HG03175 (cell line): ENCODE data around the gene TXNRD1.

Experiments
- ATAC-seq: cut with Tn5 transposase; IDR thresholded peaks from one replicate; pipeline ENCODE4 v1.9.1; 2021; ENCODE audit warnings: mild to moderate bottlenecking, moderate library complexity; ENCODE audit not compliant: unreplicated experiment

The TXNRD1 gene

DNA sequence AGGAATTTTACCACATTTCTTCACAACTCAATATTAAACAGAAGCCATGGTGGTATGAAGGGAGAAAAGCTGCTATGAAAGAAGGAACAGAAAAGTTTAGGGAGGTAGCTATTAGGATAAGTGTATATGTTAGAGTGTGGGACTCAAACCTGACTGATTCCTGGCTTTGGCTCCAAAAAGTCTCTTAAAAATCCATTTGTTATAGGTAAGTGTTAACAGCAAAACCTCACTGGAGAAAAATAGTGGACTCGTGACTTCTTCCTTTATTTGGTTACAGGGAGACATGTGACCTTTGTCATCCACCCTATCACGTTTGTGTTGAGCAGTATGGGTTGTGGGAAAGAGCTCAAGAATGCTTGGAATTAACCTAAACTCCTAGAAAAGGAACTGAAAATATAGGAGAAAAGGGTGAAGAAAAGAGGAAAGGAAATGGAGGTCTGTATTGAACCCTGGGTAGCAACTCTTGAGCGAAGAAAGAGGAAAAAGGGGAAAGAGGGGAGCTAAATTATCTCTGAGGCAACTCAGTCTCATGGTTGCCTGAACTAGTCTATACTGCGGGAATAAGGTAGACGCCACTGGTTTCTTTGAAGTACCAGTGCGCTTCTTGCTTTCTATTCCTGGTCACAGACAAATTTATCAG, 84.4 kb downstream of the TXNRD1 start:
- no peak for ATAC-seq

DNA sequence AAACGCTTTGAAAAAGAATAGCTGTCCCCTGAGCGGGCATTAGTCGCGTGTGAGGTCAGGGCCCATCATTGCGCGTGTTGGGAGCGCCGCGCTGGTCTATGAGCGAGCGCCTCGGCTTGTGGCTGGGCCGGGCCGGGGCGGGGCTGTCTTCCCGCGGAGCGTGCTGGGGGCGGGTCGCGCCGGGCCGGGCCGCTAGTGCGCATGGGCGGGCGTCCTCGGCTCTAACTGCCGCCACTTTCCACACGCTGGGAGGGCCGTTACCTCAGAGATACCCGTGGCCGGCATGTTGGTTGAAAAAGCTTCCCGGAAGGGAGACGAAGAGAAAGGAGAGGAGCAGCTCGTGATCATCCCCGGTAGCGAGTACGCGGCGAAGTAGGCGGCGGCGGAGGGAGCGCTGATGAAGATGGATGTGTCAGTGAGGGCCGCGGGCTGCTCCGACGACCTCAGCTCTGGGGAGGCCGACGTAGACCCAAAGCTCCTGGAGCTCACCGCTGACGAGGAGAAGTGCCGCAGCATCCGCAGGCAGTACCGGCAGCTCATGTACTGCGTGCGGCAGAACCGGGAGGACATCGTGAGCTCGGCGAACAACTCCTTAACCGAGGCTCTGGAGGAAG, 88.1 kb downstream of the TXNRD1 start, which contains the start of gene EID3:
TSS of gene EID3 (plus strand) at position 202 of the 614 bp plus-strand sequence. CDS start at position 398, 196 bp downstream.
- ATAC-seq: peak; percentile 95

DNA sequence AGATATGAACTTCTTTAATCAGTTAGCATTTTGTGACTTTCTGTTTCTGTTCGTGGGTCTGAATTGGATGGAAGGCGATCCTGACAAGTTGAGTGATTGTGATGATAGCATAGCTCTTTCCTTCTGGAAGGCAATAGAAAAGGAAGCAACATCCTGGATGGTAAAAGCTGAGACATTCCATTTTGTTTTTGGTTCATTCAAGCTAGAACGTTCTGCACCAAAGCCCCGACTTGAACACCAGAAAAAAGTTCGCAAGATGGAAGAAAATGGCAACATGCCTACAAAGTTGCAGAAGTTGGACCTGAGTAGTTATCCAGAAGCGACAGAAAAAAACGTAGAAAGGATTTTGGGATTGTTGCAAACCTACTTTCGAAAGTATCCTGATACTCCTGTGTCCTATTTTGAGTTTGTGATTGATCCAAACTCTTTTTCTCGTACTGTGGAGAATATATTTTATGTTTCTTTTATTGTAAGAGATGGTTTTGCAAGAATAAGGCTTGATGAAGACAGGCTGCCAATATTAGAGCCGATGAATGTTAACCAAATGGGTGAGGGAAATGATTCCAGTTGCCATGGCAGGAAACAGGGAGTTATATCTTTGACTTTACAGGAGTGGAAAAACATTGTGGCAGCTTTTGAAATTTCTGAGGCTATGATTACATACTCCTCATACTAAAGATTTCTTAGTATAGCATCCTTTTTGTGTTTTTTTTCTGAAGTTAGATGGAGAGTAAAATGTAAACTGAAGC, 88.9 kb downstream of the TXNRD1 start:
- ATAC-seq: no peak

DNA sequence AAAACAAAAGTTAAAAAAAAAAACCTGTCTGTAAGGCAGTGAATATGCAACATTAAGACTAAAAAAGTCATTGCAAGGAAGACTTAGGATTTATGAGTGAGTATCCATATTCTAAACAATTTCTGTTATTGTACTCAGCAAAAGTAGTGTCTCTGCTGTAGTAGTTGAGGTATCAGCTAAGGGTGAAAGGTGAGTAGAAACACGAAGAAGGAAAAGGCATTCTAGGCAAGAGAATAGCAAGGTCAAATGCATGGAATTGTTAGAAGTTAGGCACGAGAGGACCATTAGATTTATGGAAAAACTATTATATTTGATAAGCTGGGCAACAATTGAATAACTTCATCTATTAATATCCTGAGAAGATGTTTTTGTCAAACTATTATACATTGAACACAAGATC, 89.8 kb downstream of the TXNRD1 start:
- ATAC-seq: no peak

DNA sequence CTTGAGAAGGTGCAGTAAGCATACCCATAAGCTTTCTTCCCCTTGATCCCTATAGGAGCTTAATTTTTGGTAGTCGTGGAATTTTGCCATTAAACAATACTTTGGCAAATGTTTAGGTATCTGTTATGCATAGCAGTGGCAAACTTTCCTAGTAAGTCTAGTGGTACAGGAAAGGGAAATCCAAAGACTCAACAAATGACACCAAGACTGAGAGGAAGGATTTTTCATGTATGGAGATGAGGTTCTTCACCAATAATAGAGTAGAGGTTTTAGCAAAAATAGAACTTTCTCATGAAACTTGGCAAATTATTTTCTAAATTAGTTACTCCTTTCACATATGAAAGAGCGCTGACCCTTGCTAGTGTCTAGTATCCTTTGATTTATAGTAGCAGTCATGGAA, 90.8 kb downstream of the TXNRD1 start:
- no peak for ATAC-seq

DNA sequence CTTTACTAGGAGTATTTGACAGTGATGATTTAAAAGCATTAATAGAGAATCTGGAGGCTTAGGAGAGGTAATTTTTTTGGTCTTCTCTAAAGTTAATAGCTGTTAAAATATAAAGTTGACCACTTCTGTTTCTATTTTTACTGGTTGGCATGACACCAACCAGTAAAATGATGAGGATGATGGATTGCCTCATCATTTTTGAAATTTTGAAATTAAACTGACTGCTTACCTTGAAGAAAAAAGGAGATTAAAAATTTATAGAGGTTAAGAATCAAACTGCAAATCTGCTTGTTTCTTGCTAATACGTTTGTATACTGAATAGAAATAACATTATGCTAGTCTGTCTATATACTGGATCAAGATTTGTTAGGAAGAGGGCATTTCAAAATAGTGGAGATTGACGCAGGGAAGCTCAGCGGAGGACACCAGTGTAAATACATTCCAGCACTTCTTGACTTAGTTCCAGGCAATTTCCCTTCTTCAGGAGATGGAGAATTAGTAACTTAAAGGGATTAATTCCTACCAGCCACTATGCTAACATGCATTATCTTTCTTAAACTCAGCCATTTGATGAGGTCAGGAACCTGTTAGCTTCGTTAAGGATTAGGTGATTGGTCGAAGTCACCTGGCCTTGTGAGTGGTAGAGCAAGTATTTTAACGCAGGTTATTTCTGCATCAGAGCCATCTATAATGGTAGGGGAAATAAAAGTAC, 91.5 kb downstream of the TXNRD1 start:
- ATAC-seq: no peak

DNA sequence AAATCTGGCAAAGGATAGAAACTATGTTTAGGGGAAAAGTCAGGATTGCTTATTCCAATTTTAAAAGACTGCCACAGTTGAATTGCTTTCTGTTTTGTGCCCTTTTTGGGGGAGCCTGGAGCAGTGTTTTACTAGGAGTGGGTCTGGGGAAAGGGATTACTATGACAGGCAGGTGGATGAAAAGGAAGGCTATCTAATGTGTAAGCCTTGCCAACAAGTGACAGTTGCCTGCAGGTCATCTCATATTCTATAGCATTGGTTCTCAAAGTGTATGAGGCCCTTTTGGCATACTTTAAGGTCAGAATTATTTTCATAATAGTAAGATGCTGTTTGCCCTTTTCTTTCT, 92.0 kb downstream of the TXNRD1 start:
- ATAC-seq: no peak

DNA sequence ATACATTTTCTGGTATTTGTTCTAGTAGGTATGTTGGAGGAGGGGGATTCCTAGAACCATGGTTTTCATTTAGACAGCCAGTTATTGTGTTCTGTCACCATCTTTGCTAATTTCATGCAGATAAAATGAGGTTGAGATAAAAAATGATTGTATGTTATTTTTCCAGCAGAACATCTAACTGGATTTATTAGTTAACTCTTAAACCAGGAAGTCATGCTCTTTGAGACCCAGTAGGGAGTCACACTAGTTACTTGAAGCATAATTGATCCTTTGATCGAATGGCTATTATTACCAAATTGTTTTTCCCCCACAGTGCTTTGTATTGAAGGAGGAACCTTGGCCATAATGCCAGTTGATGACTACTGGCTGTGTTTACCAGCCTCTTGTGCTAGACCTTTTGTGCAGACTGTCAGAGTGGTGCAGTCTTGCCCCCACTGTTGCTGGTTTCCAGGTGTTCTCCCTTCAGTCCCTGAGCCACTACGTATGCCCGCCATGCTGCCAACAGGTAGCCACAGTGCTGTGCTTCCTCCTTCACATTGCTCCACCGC, 93.9 kb downstream of the TXNRD1 start:
- ATAC-seq: no peak

DNA sequence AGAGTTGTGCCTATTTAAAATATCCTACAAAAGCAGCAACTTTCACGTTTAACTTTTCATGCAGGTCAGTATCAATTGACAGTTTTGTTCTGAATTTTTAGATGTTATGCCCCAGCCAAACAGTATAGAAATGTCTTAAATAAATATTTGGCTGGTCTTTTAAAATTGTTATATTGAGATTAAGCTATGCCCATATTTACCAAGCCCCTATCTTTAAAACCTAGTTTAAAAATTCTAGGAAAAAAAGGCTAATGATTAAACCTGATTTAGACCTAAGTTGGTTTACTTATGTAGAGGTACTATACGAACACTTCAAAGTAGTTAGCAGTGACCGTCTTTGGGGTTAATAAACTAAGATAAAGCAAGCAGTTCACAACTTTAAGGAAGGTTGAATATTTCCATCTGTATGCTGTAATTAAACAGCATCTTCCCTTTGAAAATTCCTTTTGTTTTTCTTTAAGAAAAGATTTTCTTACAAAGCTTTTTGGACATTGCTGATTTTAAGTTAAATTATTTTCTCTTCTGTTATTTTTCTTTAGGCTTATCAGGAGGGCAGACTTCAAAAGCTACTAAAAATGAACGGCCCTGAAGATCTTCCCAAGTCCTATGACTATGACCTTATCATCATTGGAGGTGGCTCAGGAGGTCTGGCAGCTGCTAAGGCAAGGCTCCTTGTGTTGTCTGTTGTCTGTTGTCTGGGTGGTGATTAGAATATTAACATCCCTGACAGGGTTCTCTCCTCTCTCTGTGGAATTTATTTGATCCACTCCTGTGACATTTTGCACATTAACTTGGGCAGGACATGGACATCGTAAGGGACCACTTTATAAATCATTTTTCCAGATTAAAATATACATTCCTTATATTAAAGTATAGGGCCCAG, 95.4 kb downstream of the TXNRD1 start:
- no peak for ATAC-seq

DNA sequence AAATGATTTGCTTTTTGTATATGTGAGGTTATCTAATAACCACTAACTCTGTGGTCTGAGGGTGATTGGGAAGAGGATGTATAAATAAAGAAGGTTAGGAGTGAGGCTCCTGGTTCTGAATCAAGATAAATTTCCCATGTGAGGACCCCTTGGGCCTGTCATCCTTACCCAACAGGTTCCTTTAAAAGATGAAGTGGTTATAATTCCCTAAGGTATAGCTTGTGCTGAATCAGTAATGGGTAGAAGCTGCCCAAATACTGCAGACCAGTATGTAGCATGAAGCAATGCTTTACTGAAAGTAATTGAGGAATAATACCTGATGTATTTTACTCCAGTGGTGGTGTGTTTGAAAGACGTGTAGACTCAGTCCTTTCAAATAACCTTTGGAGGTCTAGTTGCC, 96.6 kb downstream of the TXNRD1 start:
- ATAC-seq: no peak

DNA sequence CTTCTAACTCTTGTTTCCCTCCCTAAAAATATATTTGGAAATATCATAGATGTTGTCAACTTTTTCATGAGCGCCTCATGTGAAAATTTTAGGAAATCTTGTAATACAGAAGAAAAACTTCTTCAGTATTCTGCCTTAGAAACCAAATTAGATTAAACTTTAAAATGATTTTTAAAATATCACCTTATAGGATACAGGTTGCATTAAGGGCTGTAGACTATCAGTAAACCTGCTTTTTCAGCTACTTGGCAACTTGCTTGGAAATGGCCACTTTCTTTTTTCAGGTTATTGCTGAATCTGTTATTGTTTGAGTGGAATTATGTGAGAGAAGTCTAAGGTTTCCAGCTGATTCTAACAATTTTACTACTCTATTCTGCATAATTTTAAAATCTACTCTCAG, 97.1 kb downstream of the TXNRD1 start:
- no peak for ATAC-seq

DNA sequence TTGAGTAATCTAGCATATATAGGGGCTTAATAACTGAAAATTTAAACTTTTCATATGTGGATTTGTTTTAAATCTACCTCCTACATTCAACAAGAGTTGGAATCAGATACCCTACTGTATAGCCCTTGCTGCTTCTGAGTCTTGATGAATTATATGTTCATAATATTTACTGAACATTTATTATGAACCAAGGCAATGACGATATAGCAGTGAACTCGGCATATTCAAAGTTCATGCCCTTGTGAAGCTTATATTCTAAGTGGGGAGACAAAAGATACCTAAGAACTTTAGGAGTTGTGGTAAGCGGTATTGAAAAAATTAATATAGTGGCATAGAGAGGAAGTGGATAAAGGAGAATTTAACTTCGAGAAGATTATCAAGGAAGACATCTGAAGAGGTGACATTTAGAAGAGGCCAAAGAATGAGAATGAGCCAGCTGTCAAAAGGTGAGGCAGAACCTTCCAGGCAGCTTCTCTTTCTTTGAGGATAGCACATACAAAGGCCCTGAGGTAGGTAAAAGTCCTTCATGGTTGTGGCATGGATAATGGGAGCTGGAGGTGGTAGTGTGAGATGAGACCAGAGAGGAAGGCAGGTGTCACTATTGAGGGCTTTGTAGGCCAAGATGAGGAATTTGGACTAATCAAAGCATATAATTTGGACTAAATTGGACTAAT, 98.1 kb downstream of the TXNRD1 start:
- no peak for ATAC-seq

DNA sequence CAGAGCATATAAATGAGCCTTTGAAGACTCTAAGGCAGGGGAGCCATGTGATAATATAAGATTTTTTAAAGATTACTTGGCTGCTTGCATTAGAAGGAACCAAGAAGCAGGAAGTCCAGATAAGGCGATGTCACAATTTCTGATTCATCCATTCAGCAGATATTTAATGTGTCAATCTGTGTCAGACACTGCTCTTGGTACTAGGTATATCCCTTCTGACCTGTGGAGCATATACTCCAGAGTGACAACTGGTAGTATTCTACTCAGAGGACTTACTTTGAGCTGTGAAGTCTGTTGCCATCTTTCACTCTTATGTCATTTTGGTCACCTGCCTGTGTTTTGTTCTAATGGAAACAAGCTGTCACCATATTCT, 98.6 kb downstream of the TXNRD1 start:
- no peak for ATAC-seq

DNA sequence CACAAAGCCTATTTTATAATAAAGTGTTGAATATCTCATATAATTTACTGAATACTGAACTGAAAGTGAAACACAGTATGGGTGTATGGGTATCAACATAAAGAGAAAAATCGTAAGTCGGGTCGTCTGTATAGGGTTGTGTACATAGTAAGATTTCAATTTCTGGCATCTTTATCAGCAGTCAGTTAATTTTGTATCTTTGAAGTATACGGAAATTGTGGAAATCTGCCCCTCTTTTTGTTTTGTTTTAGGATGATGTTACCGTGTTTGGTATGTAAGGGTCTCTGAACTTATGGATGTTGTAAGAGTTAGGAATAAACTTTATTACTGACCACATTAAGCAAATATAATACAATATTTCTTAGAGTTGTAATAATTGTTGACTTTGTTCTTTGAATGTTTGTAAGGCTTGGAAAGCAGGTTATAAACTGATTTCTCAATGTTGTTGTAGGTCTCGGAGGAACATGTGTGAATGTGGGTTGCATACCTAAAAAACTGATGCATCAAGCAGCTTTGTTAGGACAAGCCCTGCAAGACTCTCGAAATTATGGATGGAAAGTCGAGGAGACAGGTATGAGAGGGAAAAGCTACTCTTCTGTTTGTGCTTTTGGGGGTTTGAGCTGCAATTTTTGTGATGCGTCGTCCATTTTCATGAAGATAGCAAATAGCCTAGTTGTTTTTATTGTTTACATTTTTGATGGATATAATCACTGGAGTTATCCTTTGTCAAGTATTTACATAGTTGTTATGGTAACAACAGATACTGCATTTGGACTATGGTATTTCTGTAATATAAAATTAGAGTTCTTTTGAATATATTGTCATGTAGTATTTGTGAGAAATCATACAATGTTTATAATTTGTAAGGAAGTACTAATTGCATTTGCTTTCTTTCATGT, 100.0 kb downstream of the TXNRD1 start:
- no peak for ATAC-seq

DNA sequence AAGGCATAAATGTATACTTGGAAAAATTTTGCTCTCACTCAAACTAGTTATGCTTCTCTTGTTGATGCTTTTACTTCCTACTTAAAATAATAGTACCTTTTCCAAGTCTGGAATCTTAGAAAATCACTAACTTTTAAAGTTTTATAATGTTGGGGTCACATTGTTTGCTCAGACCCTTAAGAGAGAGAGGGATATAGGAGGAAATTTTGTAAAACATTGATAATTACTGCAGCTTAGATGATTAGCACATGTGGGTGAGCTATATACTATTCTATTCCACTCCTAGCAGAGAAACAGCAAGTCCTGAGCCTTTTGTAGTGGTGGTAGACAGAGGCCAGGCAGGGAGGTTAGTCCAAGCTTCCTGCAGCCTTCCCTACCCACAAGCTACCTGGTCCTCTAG, 101.4 kb downstream of the TXNRD1 start:
- ATAC-seq: no peak

DNA sequence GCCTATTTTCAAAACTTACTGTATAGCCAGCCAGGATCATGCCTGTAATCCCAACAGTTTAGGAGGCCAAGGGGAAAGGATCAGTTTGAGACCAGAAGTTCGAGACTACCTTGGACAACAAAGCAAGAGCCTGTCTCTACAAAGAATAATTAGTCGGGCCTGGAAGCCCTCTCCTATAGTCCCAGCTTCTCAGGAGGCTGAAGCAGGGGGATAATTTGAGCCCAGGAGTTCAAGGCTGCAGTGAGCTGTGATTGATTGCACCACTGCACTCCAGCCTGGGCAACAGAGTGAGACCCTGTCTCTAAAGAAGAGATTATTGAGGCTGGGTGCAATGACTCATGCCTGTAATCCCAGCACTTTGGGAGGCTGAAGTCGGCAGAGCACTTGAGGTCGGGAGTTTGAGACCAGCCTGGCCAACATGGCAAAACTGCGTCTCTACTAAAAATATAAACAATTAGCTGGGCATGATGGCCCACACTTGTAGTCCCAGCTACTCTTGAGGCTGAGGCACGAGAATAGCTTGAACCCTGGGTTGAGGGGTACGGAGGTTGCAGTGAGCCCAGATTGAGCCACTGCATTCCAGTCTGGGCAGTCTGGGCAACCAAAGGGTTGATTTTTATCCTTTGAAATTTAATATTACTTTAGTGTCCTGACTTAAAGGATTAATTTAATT, 102.1 kb downstream of the TXNRD1 start:
- no peak for ATAC-seq

DNA sequence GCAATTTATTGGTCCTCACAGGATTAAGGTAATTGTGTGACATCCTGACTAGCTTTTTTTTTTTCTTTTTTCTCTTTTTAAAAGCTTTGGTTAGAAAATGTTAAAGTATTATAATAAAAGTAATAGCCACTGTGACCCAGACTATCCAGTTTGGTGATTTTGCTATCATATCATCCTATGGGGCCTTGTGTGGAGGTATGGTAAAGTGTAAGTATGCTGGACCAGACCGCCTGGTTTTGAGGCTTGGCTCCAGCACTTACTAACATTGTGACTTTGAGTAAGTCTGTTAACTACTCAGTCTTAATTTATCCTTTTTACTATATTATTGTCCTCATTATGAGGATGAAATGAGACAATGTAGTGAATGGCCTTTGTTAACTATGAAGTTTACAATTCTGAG, 103.4 kb downstream of the TXNRD1 start:
- no peak for ATAC-seq

DNA sequence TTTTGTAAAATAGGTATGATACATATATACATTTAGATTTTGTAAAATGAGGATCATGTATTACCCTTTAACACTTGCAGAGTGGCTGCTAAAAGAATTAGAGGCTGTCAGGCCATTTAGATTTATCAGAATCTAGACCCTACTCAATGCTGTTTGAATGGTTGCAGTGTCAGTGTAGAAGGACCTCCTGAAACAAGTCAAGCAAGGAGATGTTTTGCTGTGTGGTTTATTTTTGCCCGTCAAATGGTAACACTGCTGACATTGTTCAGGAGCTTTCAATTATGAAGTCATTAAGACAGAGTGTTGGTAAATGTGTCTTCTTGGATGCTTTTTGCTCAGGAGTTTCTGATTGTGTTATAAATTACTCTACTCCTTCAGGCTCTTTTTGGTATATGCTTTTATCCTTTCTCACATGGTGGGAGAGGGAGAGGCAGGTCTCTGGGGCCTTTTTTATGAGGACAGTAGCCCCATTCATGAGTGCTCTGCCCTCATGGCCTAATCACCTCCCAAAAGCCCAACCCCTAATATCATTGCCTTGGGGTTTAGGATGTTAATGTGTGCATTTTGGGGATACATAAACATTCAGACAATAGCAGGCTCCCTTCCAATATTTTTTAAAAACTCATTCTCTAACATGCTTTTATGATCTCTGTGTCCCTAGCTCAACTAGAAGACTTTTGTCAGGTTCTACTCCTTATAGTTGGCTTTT, 104.5 kb downstream of the TXNRD1 start:
- no peak for ATAC-seq
